Aortic smooth muscle cell (primary cell): ENCODE results near the gene AOPEP. TPM values are rescaled to one million over a fixed set of nuclear protein-coding genes. Genes with fewer than 3 reads are reported as not detected.

Experiments used
- total RNA-seq: library from RNA; depleted of rRNA; stranded (reverse); fragments of >200 nt; gene quantifications from 2 replicates; pipeline ENCODE4 v1.2.3, GENCODE V29; 2014

Gene AOPEP, protein sequence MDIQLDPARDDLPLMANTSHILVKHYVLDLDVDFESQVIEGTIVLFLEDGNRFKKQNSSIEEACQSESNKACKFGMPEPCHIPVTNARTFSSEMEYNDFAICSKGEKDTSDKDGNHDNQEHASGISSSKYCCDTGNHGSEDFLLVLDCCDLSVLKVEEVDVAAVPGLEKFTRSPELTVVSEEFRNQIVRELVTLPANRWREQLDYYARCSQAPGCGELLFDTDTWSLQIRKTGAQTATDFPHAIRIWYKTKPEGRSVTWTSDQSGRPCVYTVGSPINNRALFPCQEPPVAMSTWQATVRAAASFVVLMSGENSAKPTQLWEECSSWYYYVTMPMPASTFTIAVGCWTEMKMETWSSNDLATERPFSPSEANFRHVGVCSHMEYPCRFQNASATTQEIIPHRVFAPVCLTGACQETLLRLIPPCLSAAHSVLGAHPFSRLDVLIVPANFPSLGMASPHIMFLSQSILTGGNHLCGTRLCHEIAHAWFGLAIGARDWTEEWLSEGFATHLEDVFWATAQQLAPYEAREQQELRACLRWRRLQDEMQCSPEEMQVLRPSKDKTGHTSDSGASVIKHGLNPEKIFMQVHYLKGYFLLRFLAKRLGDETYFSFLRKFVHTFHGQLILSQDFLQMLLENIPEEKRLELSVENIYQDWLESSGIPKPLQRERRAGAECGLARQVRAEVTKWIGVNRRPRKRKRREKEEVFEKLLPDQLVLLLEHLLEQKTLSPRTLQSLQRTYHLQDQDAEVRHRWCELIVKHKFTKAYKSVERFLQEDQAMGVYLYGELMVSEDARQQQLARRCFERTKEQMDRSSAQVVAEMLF
- total RNA-seq, result 81.2 and 128 TPM in 2 replicates

DNA sequence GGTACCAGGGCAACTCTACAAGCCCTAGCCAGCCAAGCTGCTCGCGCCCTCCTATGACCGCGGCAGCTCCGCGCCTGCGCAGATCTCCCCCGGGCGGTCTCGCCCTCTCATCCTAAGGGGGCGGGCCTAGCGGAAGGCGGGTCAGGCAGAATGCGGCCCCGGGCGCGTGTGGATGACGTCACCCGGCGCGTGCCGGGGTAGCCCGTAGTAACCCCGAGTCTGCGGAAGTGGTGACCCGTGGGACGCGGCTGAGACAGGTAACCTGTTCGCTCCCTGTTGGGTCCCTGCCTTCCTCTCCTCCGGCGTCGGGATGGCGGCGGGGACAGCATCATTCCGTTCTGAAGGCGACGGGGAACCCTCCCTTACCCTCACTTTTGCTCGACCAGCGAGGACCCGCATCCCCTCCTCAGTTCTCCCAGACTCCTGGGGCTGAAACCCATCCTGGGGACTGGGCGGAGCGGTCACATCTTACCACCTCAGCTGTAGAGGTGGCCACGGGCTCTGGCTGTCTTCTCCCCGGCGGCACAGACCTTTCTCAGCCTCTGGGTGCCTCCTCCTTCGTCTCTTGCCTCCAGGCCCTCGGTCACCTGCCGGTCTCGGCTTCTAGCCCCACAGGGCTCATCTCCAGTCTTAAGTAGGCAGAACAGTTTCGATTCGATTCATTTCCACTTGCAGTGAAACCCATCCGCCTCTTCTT, at the start of gene AOPEP:
Gene AOPEP (plus strand): TSS at position 205 of the 697 bp plus-strand sequence. CDS start 33,085 bp downstream, outside the sequence.

Other genes starting within 250 kb of the AOPEP start
- gene PCAT7, start 171.6 kb upstream of the AOPEP start, total RNA-seq, result 0.06 TPM in 1 of 2 replicates, not detected in the other
- gene FBP2, start 132.9 kb upstream of the AOPEP start, total RNA-seq, result 0.06 TPM in 1 of 2 replicates, not detected in the other
- not detected in 2 replicates for gene FBP1, start 87.2 kb upstream of the AOPEP start, total RNA-seq